T47D (cell line): ENCODE results near the gene RPGRIP1.
"Not testable (repeated sequence)": the region's sequence is repeated elsewhere in the genome, so short reads cannot be mapped to it uniquely, and the experiment has no call there.

ENCODE experiments used
- DNase-seq, 2 experiments: peaks; one replicate each; pipeline versions ENCODE4 v3.0.0 to v3.0.0-alpha.2; 2011 to 2012; ENCODE audit warnings: low read depth in 1 of 2, low spot score in 1 of 2
- JUND ChIP-seq: IDR thresholded peaks from 2 replicates; pipeline ENCODE4 v1.6.1; 2012; ENCODE audit warnings: low read depth
- in situ Hi-C: cut with HindIII; loops from 2 replicates; pipeline ENCODE4 v1.10.0; 2016; ENCODE audit warnings: low sequenced_read_pairs, low pct_unique_long_range_greater_than_20kb

RPGRIP1 gene

DNA sequence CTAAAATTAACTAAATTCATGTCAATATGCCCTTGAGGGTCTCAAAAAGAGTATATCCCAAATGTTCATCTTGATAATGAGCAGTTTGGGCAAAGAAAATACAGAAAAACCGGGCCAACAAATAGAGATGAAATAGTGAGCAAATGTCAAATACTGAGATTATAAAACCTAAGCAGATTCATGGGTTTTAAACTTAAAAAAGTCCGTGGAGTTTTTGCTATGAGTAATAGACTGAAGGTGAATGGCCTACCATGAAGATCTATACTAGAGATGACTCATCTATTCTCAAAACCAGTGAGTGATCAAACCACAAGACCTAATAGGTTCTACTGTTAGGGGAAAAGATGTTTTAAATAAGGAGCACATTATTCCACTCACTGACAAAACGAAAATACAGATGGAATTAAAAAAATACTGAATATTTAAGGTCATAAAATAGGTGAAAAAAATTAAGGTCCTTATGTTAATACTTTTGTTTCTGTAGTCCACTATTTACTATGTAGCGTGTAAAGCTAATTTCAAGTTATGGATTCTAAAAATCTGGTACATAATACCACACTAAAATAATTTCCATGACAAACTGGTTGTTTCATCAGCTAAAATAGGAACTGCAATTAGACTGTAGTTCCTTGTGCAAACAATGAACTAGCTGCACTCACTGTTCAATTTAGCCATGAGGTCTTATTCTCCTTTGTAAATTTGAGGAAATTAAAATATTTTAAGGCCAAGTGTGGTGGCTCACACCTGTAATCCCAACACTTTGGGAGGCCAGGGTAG, 15.7 kb upstream of the RPGRIP1 start:
- in situ Hi-C loops: no loop called here
- TF ChIP-seq JUND: no peak
- DNase-seq: no peak

DNA sequence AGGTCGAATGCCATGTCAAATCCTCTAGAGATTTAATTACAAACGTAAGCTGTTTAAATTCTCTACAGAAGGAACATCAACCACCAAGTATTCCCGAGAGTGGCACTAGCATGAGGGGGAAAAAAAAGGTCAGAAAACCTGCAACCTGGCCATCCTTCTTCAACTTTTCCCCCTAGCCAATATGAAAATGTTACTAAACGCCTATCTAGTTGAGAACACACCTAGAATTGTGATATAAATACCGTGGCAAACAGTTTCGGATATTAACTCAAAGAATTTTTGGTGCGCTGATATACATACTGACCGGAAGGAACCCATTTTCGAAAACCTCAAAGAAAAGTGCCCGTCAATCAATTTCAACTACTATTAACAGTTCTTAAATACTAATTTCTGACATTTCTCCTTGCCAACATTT, 12.4 kb upstream of the RPGRIP1 start:
- TF ChIP-seq JUND: no peak
- no peak for DNase-seq
- in situ Hi-C loops: no loop called here

DNA sequence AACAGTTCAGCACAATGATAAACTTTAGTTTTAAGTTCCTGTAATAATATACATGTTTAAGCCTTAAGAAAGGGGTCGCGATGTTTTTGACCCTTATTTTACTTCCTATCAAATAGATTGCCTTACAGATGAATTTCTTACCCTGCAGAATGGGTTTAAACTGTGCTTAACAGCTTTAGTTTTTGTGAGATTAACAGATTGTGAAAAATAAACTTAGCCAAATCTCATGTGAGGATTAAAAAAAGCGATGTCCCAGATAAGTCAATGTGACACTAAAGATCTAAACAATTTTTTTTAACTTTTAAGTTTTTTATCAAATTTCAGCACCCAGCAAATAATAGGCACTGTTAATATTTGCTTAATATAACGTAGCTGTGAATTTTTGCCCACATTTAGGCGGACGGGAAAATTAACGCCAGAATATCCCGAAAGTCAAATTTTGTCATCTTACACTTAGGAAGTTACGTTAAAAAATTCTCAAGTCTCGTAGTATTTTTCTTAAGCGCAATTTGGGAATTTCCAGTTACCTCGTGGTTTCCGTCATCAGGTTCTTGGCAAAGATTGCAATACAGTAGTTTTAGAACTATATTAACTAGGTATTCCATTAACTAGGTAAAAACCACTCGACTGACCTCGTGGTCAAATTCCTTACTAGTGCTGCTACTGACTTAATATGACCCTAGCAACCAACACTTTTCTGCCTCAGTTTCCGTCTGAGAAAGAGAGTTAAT, 11.8 kb upstream of the RPGRIP1 start:
- DNase-seq: no peak
- in situ Hi-C loops: no loop called here
- TF ChIP-seq JUND: no peak

DNA sequence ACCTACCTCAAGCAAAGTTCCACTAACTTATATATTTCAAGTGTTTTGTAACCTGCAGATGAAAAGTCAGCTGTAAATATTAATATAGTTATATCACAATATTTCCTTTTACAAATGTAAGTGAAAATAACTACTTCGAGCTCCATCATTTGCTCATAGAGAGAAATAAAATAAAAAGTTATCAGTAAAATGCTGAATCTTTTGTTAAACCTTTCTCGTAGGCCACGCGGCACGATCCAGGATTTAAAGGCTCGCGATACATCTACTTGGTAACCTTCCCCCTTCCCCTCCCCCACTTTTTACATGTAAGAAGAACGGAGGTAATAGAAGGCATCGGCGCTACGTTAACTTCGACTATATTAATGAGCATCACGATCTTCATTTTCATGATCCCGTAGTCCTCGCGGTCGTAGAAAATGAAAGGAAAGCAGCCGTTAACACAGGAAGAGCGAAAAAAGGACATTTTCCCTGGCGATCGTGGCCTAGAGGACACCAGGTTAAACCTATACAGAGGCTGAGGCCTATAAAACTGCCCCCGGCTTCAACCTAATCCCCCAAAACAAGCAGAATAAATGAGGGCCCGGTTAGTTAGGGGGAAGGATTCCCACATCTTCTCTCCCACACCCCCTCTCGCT, 11.1 kb upstream of the RPGRIP1 start:
- TF ChIP-seq JUND: no peak
- in situ Hi-C loops: no loop called here
- DNase-seq: peak in 1 of 2 experiments; percentile 69

DNA sequence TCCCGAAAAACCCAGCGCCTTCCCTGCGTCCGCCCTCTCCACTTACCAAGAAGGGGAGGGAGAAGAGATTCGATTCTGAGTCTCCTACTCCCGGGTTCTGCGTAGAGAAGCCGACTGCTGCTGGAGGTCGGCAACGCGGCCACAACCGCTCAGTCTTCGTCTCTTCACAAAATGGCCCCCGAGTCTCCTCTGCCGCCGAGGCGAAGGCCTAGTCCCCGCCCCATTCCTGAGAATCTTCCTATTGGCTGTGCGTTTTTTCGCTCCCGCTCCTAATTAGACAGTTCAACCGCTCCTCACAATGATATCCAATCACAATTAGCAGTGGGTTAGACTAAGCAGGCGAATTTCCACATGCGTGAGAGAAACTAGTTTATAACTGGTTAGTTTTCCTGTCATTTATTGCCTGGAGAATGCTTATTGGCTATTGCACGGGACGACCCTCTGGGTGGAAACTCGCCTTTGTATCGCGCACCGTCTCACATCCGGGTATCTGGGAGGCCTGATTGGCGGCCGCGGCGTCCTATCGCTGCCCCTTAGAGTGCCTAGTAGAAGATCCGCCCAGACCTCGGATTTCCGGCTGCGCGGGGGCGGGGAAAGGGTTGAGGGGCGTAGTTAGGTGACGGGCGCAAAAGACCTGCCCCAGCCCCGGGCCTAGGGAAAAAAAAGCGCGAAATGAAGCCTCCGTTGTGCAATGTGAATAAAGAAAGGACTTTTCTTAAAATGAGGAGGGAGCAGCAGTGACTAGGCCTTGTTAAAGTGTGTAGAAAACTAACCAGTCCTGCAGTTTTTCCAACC, 10.4 kb upstream of the RPGRIP1 start, which contains the start of gene HNRNPC:
Gene HNRNPC (minus strand): TSS at position 191 of the 795 bp plus-strand sequence. CDS start 35,249 bp downstream, outside the sequence.
- TF ChIP-seq JUND: no peak
- in situ Hi-C loops: no loop called here
- DNase-seq: peak; percentile 80 to 99

DNA sequence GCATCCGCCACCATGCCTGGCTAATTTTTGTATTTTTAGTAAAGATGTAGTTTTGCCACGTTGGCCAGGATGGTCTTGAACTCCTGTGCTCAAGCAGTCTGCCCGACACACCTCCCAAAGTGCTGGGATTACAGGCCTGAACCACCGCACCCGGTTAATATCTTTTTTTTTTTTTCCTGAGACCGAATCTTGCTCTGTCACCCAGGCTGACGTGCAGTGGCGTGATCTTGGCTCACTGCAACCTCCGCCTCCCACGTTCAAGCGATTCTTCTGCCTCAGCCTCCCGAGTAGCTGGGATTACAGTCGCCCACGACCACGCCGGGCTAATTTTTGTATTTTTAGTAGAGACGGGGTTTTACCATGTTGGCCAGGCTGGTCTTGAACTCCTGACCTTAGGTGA, 7.2 kb upstream of the RPGRIP1 start:
- in situ Hi-C loops, DNase-seq: not testable (repeated sequence)

DNA sequence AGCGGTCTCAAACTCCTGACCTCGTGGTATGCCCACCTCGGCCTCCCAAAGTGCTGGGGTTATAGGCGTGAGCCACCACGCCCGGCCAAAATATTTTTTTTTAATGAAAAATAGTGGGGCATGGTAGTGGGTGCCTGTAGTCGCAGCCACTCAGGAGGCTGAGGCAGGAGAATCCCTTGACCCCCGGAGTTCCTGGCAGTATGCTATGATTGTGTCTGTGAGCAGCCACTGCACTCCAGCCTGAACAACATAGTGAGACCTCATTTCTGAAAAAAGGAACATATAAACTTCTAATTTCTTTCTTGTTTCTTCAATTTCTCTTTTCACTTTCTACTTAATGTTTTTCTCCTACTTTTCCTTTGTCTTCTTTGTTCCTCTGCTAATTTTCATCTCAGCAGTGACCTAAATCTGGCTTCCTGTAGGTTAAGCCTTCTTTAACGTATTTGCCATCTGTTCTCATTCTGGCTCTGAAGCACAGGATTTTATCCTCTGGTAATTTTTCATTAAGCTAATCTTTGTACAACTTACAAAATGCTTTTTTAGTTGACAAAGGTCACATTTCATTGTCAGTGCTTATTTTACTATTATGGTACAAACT, 4.5 kb upstream of the RPGRIP1 start:
- in situ Hi-C loops: no loop called here
- no peak for DNase-seq
- TF ChIP-seq JUND: no peak

DNA sequence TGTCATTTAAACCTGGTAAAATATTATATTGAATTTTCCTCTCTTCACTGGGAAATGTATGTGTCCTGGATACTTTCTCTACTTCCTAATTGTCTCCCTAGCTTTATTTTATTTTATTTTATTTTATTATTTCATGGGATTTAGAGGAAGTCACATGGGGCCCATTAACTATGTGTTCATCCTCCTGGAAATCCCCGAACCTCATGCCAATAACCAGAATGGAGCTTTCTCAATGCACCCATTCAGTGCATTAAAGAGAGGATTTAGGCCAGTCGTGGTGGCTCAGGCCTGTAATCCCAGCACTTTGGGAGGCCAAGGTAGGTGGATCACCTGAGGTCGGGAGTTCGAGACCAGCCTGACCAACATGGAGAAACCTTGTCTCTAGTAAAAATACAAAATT, 1.3 kb upstream of the RPGRIP1 start:
- TF ChIP-seq JUND: no peak
- in situ Hi-C loops: no loop called here

DNA sequence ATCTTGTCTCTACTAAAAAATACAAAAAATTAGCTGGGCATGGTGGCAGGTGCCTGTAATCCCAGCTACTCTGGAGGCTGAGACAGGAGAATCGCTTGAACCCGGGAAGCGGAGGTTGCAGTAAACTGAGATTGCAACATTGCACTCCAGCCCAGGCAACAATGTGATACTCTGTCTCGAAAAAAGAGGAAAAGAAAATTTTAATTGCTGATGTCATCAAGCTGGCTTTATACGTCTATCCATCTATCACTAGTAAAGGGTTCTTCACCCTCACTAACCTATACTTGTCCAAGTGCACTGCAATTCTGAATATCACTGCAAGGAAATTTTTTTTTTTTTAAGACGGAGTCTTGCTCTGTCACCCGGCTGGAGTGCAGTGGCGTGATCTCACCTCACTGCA, 2.0 kb downstream of the RPGRIP1 start:
- DNase-seq, in situ Hi-C loops: not testable (repeated sequence)

More for the DNA sequence above, 1.3 kb upstream of the RPGRIP1 start:
- no peak for DNase-seq

DNA sequence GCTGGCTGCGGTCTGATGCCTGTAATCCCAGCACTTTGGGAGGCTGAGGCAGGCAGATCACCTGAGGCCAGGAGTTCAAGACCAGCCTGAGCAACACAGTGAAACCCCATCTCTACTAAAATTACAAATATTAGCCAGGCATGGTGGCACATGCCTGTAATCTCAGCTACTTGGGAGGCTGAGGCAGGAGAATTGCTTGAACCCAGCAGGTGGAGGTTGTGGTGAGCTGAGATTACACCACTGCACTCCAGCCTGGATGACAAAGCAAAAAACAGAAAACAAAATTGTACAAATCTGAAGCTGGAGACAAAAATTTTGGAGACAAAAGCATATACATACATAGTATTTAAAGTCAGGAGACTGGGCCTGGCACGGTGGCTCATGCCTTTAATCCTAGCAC, 6.6 kb downstream of the RPGRIP1 start:
- in situ Hi-C loops, DNase-seq: not testable (repeated sequence)

DNA sequence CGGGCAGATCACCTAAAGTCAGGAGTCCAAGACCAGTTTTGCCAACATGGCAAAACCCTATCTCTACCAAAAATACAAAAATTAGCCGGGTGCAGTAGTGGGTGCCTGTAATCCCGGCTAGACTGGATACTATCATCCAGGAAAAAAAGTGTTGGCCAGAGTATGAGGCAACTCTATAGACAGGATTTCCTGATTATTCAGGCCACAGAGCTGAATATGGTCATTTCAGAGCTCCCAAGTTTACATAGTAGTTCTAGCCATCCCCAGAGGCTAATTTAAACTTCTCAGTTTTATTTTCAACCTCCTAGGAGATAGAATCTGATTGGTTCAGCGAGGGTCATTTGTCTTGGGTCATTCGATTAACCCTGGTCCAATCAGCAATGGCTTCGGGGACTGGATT, 7.3 kb downstream of the RPGRIP1 start:
- in situ Hi-C loops: no loop called here
- DNase-seq: no peak
- no peak for TF ChIP-seq JUND

DNA sequence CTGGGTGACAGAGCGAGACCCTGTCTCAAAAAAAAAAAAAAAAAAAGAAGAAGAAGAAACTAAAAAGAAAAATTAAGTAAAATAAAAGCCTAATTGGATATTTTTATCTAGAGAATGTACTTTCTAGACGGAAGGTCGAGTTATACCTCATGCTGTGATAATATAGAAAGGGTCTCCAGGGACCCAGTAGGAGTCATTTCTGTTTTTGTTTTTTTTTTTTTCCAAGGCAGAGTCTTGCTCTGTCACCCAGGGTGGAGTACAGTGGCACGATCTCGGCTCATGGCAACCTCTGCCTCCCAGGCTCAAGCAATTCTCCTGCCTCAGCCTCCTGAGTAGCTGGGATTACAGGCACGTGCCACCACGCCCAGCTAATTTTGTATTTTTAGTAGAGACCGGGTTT, 14.1 kb downstream of the RPGRIP1 start:
- in situ Hi-C loops: not testable (repeated sequence)

More for the DNA sequence above, 14.1 kb downstream of the RPGRIP1 start:
- not testable (repeated sequence) for DNase-seq
